WI38 (cell line): ENCODE data around the gene ZC3H12C.

Source experiments
- H3K4me3 ChIP-seq: 2 replicates; pipeline ENCODE4 v1.5.1; 2011; ENCODE audit warnings: low read depth, mild to moderate bottlenecking, control low read depth, low read length
- CTCF ChIP-seq: IDR thresholded peaks from 2 replicates; pipeline ENCODE4 v1.5.1; 2012; ENCODE audit warnings: low read depth, mild to moderate bottlenecking, control low read depth, low read length

Gene ZC3H12C

GRCh38 chr11:110092515-110093406, at the start of gene ZC3H12C:
ZC3H12C (plus strand) TSS chr11:110093392; CDS start chr11:110093412, 20 bp downstream.
- peak within 1 kb of the TSS; percentile 77 for H3K4me3 ChIP-seq
- TF ChIP-seq CTCF = peak; percentile 45

- no peak for TF ChIP-seq CTCF
- H3K4me3 ChIP-seq = no peak overlapping the region
Observed at GRCh38 chr11:110044226-110044968, 48.8 kb upstream of the ZC3H12C start.

GRCh38 chr11:110046775-110047380, 46.3 kb upstream of the ZC3H12C start:
- TF ChIP-seq CTCF = no peak
- no peak overlapping the region for H3K4me3 ChIP-seq

- no peak for TF ChIP-seq CTCF
- no peak overlapping the region for H3K4me3 ChIP-seq
Observed at GRCh38 chr11:110049501-110050200, 43.5 kb upstream of the ZC3H12C start.

GRCh38 chr11:110050201-110050506, 43.0 kb upstream of the ZC3H12C start:
- no peak overlapping the region for H3K4me3 ChIP-seq
- no peak for TF ChIP-seq CTCF

- no peak overlapping the region for H3K4me3 ChIP-seq
- TF ChIP-seq CTCF = no peak
Observed at GRCh38 chr11:110053848-110054414, 39.3 kb upstream of the ZC3H12C start.
